Measurements from ENCODE around the gene GLUL. TPM values are rescaled to one million over a fixed set of nuclear protein-coding genes. Genes with fewer than 3 reads are reported as not detected.
"Not testable (repeated sequence)": the region's sequence is repeated elsewhere in the genome, so short reads cannot be mapped to it uniquely, and the experiment has no call there.

The GLUL gene
- total RNA-seq, 1 donor = 350 TPM

- TF ChIP-seq CTCF (IDR thresholded peaks at IDR 0.05; ENCODE audit: insufficient read depth, low read depth, low read length) = no peak
- no peak overlapping the region for H3K4me3 ChIP-seq (ENCODE audit: low read depth, low read length)
- DNase-seq (ENCODE audit: low read depth) = no peak
Measured at GRCh38 chr1:182383037-182383661, 8.4 kb downstream of the GLUL start.

- DNase-seq (ENCODE audit: low read depth) = no peak
- TF ChIP-seq CTCF (IDR thresholded peaks at IDR 0.05; ENCODE audit: insufficient read depth, low read depth, low read length) = no peak
- H3K4me3 ChIP-seq (ENCODE audit: low read depth, low read length) = no peak overlapping the region
Measured at GRCh38 chr1:182381962-182382819, 9.4 kb downstream of the GLUL start.

GRCh38 chr1:182380199-182380598 lies 11.4 kb downstream of the GLUL start:
- TF ChIP-seq CTCF (IDR thresholded peaks at IDR 0.05; ENCODE audit: insufficient read depth, low read depth, low read length) = no peak
- no peak for DNase-seq (ENCODE audit: low read depth)

GRCh38 chr1:182379781-182380180 lies 11.8 kb downstream of the GLUL start:
- H3K4me3 ChIP-seq (ENCODE audit: low read depth, low read length); DNase-seq (ENCODE audit: low read depth): not testable (repeated sequence)

More at GRCh38 chr1:182380199-182380598, 11.4 kb downstream of the GLUL start:
- H3K4me3 ChIP-seq (ENCODE audit: low read depth, low read length) = no peak overlapping the region

GRCh38 chr1:182376936-182377574 lies 14.5 kb downstream of the GLUL start:
- TF ChIP-seq CTCF (IDR thresholded peaks at IDR 0.05; ENCODE audit: insufficient read depth, low read depth, low read length) = no peak
- no peak overlapping the region for H3K4me3 ChIP-seq (ENCODE audit: low read depth, low read length)

GRCh38 chr1:182374101-182374834 lies 17.3 kb downstream of the GLUL start:
- TF ChIP-seq CTCF (IDR thresholded peaks at IDR 0.05; ENCODE audit: insufficient read depth, low read depth, low read length) = no peak
- no peak overlapping the region for H3K4me3 ChIP-seq (ENCODE audit: low read depth, low read length)
- no peak for DNase-seq (ENCODE audit: low read depth)

More at GRCh38 chr1:182376936-182377574, 14.5 kb downstream of the GLUL start:
- DNase-seq (ENCODE audit: low read depth) = no peak

Measured in fibroblast of villous mesenchyme (primary cell).